Lower leg skin (tissue), 4 donors: Measurements from ENCODE around the gene ZFAND3. TPM values are rescaled to one million over a fixed set of nuclear protein-coding genes. Genes with fewer than 3 reads are reported as not detected.
A peak's percentile ranks its signal among the peaks of the same experiment; 100 is the strongest.

Experiments
- DNase-seq, 2 donors: peaks; one replicate each; pipeline ENCODE4 v3.0.0-alpha.2; 2019; ENCODE audit warnings: low spot score in 2 of 2
- H3K4me3 ChIP-seq: fragments of 200-600 bp; sonication (generic); 2 replicates; pipeline ENCODE4 v1.5.1; 2017; ENCODE audit warnings: mild to moderate bottlenecking, low read depth; ENCODE audit not compliant: poor library complexity, severe bottlenecking
- POLR2A ChIP-seq, 2 donors: fragments of 450-650 bp; IDR thresholded peaks; one replicate each; pipeline ENCODE4 v1.6.1; 2016 to 2017; ENCODE audit warnings: antibody characterized with exemption in 2 of 2, mild to moderate bottlenecking in 1 of 2, moderate library complexity in 1 of 2
- WGBS, 2 donors: methylation state at CpG; one replicate each; pipeline ENCODE4 v1.1.5; 2018; 5-methylcytosine and 5-hydroxymethylcytosine counted together
- intact Hi-C: fragments of 100-400 bp; cut with DNase I; formaldehyde crosslinking; loops from one replicate; pipeline ENCODE4 v1.15.0; 2023; ENCODE audit warnings: low total_unique reads
- total RNA-seq, 4 donors: library from RNA; depleted of rRNA; stranded (reverse); fragments of >200 nt; gene quantifications; one replicate each; pipeline ENCODE4 v1.1.0, GENCODE V29; 2016
- TF ChIP-seq, protein P1 (sequence below), 3 donors: fragments of 450-650 bp; IDR thresholded peaks; one replicate each; pipeline ENCODE4 v1.5.1; 2016; ENCODE audit warnings: antibody characterized with exemption in 3 of 3, mild to moderate bottlenecking in 3 of 3, moderate library complexity in 2 of 3

The ZFAND3 gene, protein sequence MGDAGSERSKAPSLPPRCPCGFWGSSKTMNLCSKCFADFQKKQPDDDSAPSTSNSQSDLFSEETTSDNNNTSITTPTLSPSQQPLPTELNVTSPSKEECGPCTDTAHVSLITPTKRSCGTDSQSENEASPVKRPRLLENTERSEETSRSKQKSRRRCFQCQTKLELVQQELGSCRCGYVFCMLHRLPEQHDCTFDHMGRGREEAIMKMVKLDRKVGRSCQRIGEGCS
- total RNA-seq = 10 to 100 TPM; 26.3 to 40.8 (median 30.3) TPM

DNA sequence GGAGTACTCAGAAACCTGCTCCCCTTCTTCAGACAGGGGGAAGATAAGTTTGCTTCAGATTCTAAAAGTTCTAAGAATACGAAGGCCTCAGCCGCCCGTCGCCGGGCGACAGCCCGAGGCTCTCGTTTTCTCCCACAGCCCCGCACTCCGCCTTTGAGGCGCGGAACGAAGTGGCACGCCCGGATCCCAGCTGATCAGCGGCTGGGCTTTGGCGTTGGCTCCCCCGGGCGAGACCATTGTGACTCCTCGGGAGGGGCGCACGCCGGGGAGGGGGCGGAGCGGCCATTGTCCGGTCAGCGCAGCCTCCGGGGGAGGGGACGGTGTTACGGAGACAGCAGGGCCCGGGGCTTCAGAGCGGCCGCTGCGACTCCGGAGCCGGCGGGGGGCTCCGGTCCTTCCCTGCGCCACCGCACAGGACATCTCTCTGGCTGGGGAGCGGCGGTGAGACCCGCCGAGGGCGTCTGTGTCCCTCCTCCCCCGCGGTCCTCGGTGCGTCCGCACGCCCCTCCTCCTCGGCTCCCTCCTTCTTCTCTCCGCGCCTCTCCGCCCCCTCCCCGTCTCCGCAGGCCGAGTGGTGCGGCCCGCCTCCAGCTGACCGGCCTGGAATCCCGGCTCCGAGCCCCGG lies at the start of gene ZFAND3:
ZFAND3 (plus strand) TSS at position 551 of the 625 bp plus-strand sequence. CDS start 219 bp downstream, outside the sequence.
- TF ChIP-seq, protein P1, sequence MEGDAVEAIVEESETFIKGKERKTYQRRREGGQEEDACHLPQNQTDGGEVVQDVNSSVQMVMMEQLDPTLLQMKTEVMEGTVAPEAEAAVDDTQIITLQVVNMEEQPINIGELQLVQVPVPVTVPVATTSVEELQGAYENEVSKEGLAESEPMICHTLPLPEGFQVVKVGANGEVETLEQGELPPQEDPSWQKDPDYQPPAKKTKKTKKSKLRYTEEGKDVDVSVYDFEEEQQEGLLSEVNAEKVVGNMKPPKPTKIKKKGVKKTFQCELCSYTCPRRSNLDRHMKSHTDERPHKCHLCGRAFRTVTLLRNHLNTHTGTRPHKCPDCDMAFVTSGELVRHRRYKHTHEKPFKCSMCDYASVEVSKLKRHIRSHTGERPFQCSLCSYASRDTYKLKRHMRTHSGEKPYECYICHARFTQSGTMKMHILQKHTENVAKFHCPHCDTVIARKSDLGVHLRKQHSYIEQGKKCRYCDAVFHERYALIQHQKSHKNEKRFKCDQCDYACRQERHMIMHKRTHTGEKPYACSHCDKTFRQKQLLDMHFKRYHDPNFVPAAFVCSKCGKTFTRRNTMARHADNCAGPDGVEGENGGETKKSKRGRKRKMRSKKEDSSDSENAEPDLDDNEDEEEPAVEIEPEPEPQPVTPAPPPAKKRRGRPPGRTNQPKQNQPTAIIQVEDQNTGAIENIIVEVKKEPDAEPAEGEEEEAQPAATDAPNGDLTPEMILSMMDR (IDR thresholded peaks at IDR 0.05) = no peak
- TF ChIP-seq POLR2A (IDR thresholded peaks at IDR 0.05) = no peak
- intact Hi-C loops = no loop called here
- WGBS, 2 donors = 0 to 2% methylated on average over 17 to 62 of the region's 64 CpGs
- peak; percentile 94 to 99 for DNase-seq
- peak within 1 kb of the TSS; percentile 64 for H3K4me3 ChIP-seq

- WGBS, 2 donors = 89 to 95% methylated on average over 3 of the region's 3 CpGs
- TF ChIP-seq, protein P1 (IDR thresholded peaks at IDR 0.05) = no peak
- TF ChIP-seq POLR2A (IDR thresholded peaks at IDR 0.05) = no peak
- intact Hi-C loops = no loop called here
- no peak for DNase-seq
- no peak overlapping the region for H3K4me3 ChIP-seq
Measured at GRCh38 chr6:37774028-37774680, 45.4 kb upstream of the ZFAND3 start.

DNA sequence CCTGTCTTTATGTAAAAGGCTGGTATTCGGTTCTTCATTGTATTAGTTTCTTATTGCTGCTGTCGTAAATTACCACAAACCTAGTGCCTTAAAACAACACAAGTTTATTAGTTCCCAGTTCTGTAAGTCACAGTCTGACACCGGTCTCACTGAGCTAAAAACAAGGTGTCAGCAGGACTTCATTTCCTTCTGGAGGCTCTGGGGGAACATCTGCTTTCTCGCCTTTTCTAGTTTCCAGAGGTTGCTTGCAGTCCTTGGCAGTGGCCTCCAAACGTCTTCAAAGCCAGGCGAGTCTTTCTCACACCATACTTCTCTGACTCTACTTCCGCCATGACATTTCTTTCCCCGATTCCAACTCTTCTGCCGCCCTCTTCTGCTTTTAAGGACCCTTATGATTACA lies 43.0 kb upstream of the ZFAND3 start:
- no peak overlapping the region for H3K4me3 ChIP-seq
- no peak for DNase-seq
- intact Hi-C loops = no loop called here
- no peak for TF ChIP-seq POLR2A (IDR thresholded peaks at IDR 0.05)
- TF ChIP-seq, protein P1 (IDR thresholded peaks at IDR 0.05) = no peak
- 74 to 81% methylated on average over 9 of the region's 9 CpGs for WGBS, 2 donors

GRCh38 chr6:37777272-37777834 lies 42.2 kb upstream of the ZFAND3 start:
- 69 to 70% methylated on average over 10 of the region's 10 CpGs for WGBS, 2 donors
- no peak for DNase-seq
- intact Hi-C loops = no loop called here
- no peak overlapping the region for H3K4me3 ChIP-seq
- TF ChIP-seq POLR2A (IDR thresholded peaks at IDR 0.05) = no peak
- TF ChIP-seq, protein P1 (IDR thresholded peaks at IDR 0.05) = no peak

DNA sequence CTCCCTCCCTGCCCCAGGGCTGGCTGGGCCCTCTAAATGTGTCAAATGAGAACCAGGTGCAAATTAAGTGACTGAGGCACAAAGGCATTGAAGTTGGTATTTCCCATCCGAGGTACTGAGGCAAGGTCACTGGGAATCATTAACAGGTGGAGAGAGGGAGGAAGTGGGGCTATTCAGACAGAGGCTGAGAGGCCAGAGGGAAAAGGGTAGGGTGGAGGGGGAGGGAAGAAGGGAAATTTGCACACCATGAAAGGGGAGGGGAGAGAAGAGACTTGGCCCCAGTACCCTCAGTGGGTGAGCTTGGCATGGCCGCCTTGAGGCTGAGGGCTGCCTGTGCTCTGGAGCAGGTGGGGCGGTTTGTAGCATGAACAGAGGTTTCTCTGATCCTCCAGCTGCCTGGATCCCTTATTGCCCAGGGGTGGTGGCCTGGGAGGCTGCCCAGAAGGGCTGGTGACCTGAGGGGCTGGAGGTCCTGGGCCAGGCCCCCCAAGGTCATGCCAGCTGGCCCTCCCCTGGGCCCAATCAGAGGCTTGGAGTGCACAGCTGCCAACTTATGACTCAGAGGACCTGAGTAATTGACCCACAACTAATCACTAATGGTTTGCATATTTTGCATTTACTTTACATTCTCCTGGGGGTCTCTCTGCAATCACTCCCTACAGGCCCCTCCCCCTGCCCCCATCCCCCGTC lies 40.3 kb upstream of the ZFAND3 start:
- intact Hi-C loops = no loop called here
- WGBS, 2 donors = 73 to 81% methylated on average over 4 of the region's 4 CpGs
- DNase-seq = no peak
- no peak overlapping the region for H3K4me3 ChIP-seq
- TF ChIP-seq, protein P1 (IDR thresholded peaks at IDR 0.05) = no peak
- TF ChIP-seq POLR2A (IDR thresholded peaks at IDR 0.05) = no peak
